Ishikawa (cell line): ENCODE measurements around the gene ALDH2.
A peak's percentile ranks its signal among the peaks of the same experiment; 100 is the strongest.

Experiments
- CEBPB ChIP-seq: IDR thresholded peaks from 2 replicates; pipeline ENCODE4 v1.6.1; 2012
- CREB1 ChIP-seq: IDR thresholded peaks from 2 replicates; pipeline ENCODE4 v1.6.1; 2012; ENCODE audit warnings: low read depth
- EGR1 ChIP-seq: IDR thresholded peaks from 2 replicates; pipeline ENCODE4 v1.6.1; 2012
- EP300 ChIP-seq: IDR thresholded peaks from 2 replicates; pipeline ENCODE4 v1.6.1; 2012; ENCODE audit warnings: borderline replicate concordance
- NFIC ChIP-seq: IDR thresholded peaks from 2 replicates; pipeline ENCODE4 v1.6.1; 2012
- RAD21 ChIP-seq: IDR thresholded peaks from 2 replicates; pipeline ENCODE4 v1.6.1; 2012; ENCODE audit warnings: low read depth
- TAF1 ChIP-seq: IDR thresholded peaks from 2 replicates; pipeline ENCODE4 v1.6.1; 2012; ENCODE audit warnings: low read depth, mild to moderate bottlenecking
- TEAD4 ChIP-seq: IDR thresholded peaks from 2 replicates; pipeline ENCODE4 v1.6.1; 2012
- YY1 ChIP-seq: IDR thresholded peaks from 2 replicates; pipeline ENCODE4 v1.6.1; 2012; ENCODE audit warnings: low read depth
- TF ChIP-seq, protein P1 (sequence below): IDR thresholded peaks from 2 replicates; pipeline ENCODE4 v1.6.1; 2012; ENCODE audit warnings: low read depth, mild to moderate bottlenecking
- TF ChIP-seq, protein P2 (sequence below): IDR thresholded peaks from 2 replicates; pipeline ENCODE4 v1.6.1; 2012

DNA sequence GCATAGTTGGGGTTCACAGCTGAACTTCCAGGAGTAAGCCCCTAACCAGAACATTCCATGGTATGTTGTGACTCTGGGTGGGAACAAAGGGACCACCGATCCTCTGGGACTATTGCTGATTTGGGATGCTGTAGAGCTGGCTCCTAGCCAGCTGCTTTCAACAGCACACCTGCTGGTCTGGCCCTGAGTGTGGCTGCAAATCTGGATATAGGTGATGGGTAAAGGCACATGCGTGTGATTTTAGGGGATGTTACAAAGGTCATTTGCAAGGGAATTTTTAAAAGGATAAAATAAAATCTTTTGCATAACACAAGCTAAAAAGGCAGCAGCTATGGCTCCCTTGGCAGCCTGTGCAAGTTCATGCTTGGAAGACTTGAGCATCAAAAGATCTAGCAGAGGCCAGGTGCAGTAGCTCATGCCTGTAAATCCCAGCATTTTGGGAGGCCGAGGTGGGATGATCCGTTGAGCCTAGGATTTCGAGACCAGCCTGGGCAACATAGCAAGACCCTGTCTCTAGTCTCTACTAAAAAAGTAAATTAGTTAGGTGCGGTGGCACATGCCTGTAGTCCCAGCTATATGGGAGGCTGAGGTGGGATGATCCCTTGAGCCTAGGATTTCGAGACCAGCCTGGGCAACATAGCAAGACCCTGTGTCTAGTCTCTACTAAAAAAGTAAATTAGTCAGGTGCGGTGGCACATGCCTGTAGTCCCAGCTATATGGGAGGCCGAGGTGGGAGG, 1.6 kb downstream of the ALDH2 start:
- TF ChIP-seq RAD21 (no peak), EP300 (no peak), EGR1 (no peak), TEAD4 (no peak), CEBPB (no peak), YY1 (no peak), TAF1 (no peak), CREB1 (no peak), NFIC (peak; percentile 30; the same call in 1 of the 2 replicates)
- TF ChIP-seq, protein P1, sequence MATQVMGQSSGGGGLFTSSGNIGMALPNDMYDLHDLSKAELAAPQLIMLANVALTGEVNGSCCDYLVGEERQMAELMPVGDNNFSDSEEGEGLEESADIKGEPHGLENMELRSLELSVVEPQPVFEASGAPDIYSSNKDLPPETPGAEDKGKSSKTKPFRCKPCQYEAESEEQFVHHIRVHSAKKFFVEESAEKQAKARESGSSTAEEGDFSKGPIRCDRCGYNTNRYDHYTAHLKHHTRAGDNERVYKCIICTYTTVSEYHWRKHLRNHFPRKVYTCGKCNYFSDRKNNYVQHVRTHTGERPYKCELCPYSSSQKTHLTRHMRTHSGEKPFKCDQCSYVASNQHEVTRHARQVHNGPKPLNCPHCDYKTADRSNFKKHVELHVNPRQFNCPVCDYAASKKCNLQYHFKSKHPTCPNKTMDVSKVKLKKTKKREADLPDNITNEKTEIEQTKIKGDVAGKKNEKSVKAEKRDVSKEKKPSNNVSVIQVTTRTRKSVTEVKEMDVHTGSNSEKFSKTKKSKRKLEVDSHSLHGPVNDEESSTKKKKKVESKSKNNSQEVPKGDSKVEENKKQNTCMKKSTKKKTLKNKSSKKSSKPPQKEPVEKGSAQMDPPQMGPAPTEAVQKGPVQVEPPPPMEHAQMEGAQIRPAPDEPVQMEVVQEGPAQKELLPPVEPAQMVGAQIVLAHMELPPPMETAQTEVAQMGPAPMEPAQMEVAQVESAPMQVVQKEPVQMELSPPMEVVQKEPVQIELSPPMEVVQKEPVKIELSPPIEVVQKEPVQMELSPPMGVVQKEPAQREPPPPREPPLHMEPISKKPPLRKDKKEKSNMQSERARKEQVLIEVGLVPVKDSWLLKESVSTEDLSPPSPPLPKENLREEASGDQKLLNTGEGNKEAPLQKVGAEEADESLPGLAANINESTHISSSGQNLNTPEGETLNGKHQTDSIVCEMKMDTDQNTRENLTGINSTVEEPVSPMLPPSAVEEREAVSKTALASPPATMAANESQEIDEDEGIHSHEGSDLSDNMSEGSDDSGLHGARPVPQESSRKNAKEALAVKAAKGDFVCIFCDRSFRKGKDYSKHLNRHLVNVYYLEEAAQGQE, result no peak
- TF ChIP-seq, protein P2, sequence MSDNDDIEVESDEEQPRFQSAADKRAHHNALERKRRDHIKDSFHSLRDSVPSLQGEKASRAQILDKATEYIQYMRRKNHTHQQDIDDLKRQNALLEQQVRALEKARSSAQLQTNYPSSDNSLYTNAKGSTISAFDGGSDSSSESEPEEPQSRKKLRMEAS, result no peak
